Activated T-helper 1 cell treated with anti-CD3 and anti-CD28 coated beads, Interleukin-12 subunit alpha, Interleukin-12 subunit beta, Interleukin-2, Interleukin-4 antibody, amounts not matched to agents 30 ng/mL and 10 ng/mL and 1 ng/mL, durations not matched to agents 14 hours and 24 hours and 36 hours (primary cell): ENCODE data around the gene OR5K1. TPM values are rescaled to one million over a fixed set of nuclear protein-coding genes. Genes with fewer than 3 reads are reported as not detected.

ENCODE experiments used
- DNase-seq: peaks from one replicate; pipeline ENCODE4 v3.0.0; 2021; ENCODE audit warnings: low spot score
- H3K27ac Mint-ChIP-seq: one replicate; pipeline ENCODE4 v1.8.0; 2021; ENCODE audit warnings: mild to moderate bottlenecking, mixed read lengths
- H3K27me3 Mint-ChIP-seq: one replicate; pipeline ENCODE4 v1.8.0; 2022; ENCODE audit warnings: mild to moderate bottlenecking, moderate library complexity, mixed read lengths; ENCODE audit not compliant: insufficient read depth
- H3K36me3 Mint-ChIP-seq: one replicate; pipeline ENCODE4 v1.8.0; 2021; ENCODE audit warnings: low read depth, mixed read lengths
- H3K4me1 Mint-ChIP-seq: one replicate; pipeline ENCODE4 v1.8.0; 2021; ENCODE audit warnings: low read depth, mixed read lengths
- H3K4me3 Mint-ChIP-seq: one replicate; pipeline ENCODE4 v1.8.0; 2021; ENCODE audit warnings: mild to moderate bottlenecking, moderate library complexity, mixed read lengths
- H3K9me3 Mint-ChIP-seq: one replicate; pipeline ENCODE4 v1.8.0; 2021; ENCODE audit warnings: mixed read lengths
- intact Hi-C: fragments of 100-400 bp; cut with micrococcal nuclease; formaldehyde crosslinking; loops from one replicate; pipeline ENCODE4 v1.15.1; 2024
- total RNA-seq: library from RNA; stranded (reverse); gene quantifications from 2 replicates; pipeline ENCODE4 v1.2.3, GENCODE V29; 2022

The OR5K1 gene
- total RNA-seq, 1 donor from 2014 or later: not detected

- Mint-ChIP-seq H3K4me1 (peaks cover 77% of the 10 kb centered on the region), H3K4me3 (peak overlapping the region; percentile 97), H3K27me3 (no peaks in the 10 kb centered on the region), H3K27ac (peak overlapping the region; percentile 95), H3K9me3 (no peaks in the 10 kb centered on the region), H3K36me3 (peaks cover 52% of the 10 kb centered on the region)
- intact Hi-C loops: loop anchor here (1.0 to 10.0 kb wide), 13 partner anchors 9 to 1739 kb away; partner anchors contain the start of genes CMSS1, CPOX, CRYBG3 and DCBLD2
- peak; percentile 53 for DNase-seq
Measured at GRCh38 chr3:98521897-98522543, 59.0 kb downstream of the OR5K1 start.

Other genes with a start within 250 kb of the OR5K1 start
- gene OR5H6, start 199.0 kb upstream of the OR5K1 start, total RNA-seq: not detected in 2 replicates
- gene OR5H2, start 180.7 kb upstream of the OR5K1 start, total RNA-seq: not detected in 2 replicates
- not detected in 2 replicates for gene OR5K4, start 109.3 kb upstream of the OR5K1 start, total RNA-seq
- gene OR5K3, start 72.5 kb upstream of the OR5K1 start, total RNA-seq: not detected in 2 replicates
- gene OR5K2, start 34.5 kb downstream of the OR5K1 start, total RNA-seq: not detected in 2 replicates
- 314 and 328 TPM in 2 replicates for gene CLDND1, start 59.7 kb downstream of the OR5K1 start, total RNA-seq
- gene GPR15, start 68.8 kb downstream of the OR5K1 start, total RNA-seq: 5.6 and 6.8 TPM in 2 replicates
- gene CPOX, start 130.4 kb downstream of the OR5K1 start, total RNA-seq: 42.2 and 47.4 TPM in 2 replicates